ENCODE measurements around the gene UBL4A.

The UBL4A gene

GRCh38 chrX:154486396-154487207 lies at the start of gene UBL4A:
TSS of gene UBL4A (minus strand) at chrX:154486615. CDS start at chrX:154486584, 31 bp downstream.
- peak; percentile 57 for DNase-seq

DNA sequence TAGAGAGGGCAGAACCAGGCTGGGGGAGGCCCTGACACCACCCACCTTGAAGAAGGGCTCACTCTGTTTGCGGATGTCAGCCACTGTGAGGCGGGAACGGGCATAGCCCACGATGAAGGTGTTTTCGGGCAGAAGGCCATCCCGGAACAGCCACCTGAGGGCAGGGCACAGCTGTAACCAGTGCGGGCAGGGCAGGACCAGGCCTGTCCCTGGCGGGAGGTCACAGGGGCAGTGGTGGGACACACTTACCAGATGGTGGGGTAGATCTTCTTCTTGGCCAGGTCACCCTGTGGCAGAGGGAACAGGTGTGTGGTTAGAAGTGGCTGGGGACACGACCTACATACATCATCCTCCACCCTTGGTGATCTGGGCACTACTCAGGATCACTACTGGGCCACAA lies 49.5 kb upstream of the UBL4A start:
- DNase-seq = no peak

DNA sequence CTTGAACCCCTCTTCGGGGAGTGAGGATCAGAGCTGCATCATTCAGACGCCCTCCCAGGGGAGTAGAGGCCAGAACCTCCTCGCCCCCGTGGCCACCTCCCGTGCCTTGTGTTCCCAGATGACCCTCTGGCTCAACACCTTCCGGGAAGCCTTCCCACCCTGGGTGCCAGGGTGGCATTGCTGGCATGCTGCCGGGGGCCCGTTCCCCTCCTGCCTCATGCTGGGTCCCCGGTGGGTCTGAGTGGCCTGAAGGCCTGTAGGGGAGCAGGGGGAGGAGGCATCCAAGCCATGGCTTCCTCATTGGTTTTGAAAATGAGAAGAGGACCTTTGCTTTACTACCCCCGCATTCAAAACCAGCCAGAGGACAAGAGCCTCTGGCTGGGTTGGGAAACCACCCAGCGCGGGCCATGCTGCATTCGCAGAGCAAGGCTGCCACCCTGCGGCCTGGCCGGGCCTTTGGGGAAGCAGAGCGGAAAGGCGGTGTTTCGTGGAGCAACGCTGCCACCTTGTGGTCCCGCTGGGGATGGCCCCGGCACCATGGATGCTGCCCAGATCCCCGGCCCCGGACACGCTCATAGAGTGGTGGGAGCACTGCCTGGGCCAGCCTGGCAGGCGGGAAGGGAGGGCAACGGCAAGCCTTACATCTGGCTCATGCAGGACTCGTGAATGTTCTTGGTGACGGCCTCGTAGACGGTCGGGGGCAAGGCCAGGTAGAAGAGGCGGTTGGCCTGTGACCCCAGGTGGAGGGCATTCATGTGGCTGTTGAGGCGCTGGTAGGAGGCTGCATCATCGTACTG lies 48.3 kb upstream of the UBL4A start:
- peak; percentile 89 for DNase-seq

DNA sequence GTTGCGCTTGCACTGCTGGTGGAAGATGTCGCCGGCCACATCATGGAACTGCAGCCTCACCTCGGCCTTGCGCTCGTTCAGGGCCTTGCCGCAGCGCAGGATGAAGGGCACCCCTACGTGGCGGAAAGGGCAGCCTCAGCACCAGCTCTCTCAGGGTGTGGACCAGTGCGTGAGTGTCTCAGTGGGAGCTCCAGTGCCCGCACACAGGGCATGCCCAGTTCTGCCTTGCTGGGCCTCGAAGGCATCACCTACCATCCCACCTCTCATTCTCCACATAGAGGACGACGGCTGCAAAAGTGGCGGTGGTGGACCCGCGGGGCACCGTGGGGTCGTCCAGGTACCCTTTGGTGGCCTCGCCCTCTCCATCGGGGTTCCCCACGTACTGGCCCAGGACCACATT lies 46.3 kb upstream of the UBL4A start:
- no peak for DNase-seq

DNA sequence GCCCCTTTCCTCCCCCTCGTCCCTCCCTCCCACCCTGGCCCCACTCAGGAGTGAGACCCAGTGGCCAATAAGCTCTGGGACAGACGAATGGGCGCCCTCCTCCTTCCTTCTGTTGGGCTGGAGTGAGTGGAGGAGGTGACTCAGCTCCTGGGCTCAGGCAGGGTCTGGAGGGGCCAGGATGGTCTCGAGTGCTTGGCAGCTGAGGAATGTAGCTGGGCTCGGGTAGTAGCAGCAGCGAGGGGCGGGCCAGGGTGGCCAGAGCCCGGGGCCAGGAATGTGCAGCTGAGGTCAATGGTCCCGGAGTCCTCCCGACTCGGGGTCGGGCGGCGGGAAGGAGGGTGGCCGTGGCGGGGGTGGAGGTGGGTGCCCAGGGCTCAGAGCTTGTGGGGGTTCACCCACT lies 45.2 kb upstream of the UBL4A start:
- DNase-seq = no peak

GRCh38 chrX:154530286-154530685 lies 43.9 kb upstream of the UBL4A start:
- DNase-seq = no peak

- no peak for DNase-seq
Measured at GRCh38 chrX:154529206-154529612, 42.8 kb upstream of the UBL4A start.

- peak; percentile 61 for DNase-seq
Measured at GRCh38 chrX:154526901-154527675, 40.7 kb upstream of the UBL4A start.

DNA sequence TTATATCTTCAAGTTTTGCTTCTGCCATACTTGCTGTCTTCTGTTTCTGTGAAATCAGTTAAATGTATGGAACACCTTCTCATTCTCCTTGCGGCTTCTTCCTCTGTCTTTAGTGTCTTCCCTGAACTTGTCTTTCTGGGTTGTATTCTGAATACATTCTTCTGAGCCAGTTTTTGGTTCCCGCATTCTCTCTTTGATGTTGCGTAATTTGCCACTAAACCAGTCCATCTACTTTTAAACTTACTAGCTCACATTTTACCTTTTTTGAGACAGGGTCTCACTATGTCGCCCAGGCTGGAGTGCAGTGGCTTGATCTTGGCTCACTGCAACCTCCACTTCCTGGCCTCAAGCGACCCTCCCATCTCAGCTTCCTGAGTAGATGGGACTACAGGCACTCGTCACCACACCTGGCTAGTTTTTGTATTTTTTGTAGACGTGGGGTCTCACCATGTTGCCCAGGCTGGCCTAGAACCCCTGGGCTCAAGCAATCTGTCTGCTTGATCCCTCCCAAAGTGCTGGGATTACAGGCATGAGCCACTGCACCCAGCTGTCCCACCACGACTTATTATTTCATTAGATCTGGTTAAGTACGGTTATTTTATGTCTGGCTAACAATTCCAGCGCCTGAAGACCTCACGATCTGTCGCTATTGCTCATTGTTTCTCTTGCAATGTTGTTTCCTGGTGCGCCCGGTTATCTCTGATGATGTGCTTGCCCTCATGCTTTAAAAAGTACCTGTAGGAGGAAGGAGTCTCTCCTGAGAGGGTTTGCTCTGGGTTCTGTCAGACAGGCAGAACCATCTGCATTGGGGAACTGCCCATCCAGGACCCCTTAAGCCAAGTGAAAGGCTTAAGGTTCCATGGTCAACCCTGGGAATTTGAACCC lies 39.4 kb upstream of the UBL4A start:
- DNase-seq = no peak

DNA sequence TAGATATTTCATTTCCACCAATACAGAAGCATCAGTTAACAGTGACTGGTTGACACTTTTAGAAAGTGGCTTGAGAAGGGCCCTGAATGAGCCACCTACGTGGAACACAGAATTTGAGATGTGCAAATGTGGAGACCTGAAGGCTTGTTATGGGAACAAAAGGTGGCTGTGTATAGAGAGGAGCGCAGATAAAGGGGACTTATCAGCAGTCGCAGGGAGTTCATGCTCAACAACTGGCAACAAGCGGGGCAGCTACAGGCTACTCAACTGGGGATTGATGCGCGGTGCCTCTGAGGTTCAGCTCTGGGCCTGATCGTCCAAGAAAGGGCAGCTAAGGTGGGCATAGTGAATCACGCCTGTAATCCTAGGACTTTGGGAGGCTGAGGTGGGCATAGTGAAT lies 33.0 kb upstream of the UBL4A start:
- no peak for DNase-seq

GRCh38 chrX:154517101-154517781 lies 30.8 kb upstream of the UBL4A start:
- no peak for DNase-seq

DNA sequence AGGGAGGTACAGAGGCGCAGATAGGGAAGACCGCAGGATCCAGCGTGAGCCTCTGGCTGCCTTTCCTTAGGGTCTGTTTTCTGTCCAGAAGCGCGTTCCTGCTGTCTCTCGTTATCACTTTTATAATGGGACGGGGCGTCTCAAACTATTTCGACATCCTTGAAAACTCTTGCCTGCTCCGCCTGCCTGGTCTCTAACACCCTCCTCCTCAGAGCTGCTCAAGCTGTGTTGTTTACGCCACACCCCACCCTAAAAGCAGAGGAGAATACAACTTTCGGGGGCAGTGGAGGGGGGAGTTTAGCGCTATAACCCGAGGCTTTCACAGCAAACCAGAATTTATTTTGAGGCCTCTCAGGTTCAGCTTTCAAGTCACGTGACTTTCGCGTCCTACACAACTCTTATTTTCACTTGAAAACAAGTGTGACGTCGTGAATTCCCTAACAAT lies 30.3 kb upstream of the UBL4A start:
- no peak for DNase-seq

- peak; percentile 92 for DNase-seq
Measured at GRCh38 chrX:154515966-154516655, 29.7 kb upstream of the UBL4A start, which contains the start of gene FAM3A. TSS of gene FAM3A (minus strand) at chrX:154516232. CDS start at chrX:154515772, 460 bp downstream.

GRCh38 chrX:154515090-154515965 lies 28.9 kb upstream of the UBL4A start:
- DNase-seq = peak; percentile 26

- DNase-seq = no peak
Measured at GRCh38 chrX:154513716-154514115, 27.3 kb upstream of the UBL4A start.

DNA sequence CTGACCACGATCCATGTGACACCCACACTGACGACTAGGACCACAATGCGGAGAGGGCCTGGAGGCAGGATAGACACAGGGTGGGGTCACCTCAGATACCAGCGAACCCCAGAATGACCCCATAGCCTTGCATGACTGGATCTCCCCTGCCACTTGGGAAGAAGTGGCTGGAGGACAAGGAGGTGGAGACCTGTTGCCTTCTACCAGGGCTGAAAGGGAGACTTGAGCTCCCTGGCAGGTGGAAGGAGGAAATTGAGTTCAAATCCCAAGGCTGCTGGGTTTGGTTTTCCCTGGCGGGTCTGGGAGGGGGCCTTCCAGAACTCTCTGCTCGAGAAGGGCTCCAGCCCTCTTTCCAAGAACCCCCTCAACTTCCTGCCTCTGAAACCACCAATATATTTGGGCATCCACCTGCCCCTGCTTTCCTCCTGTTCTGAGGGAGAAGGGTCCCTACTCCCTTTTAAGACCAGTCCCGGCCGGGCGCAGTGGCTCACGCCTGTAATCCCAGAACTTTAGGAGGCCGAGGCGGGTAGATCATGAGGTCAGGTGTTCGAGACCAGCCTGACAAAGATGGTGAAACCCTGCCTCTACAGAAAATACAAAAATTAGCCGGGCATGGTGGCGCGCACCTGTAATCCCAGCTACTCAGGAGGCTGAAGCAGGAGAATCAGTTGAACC lies 26.6 kb upstream of the UBL4A start:
- no peak for DNase-seq

DNA sequence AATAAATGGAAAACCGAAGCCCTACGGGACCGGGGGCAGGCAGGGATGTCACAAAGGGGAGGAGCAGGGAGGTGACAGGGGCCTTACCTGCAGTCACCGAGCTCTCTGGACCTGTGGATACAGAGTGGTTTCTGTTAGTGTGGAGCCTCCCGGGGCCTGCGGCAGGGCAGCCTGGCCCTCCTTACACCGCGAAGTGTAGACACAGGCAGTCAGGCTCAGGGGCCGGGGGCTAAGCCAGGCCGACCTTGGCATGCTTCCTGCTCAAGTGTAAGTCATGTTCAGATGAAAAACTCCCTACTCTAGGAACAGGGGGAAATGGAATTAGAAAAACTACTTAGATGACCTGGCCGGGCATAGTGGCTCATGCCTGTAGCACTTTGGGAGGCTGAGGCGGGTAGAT lies 25.3 kb upstream of the UBL4A start:
- no peak for DNase-seq

DNA sequence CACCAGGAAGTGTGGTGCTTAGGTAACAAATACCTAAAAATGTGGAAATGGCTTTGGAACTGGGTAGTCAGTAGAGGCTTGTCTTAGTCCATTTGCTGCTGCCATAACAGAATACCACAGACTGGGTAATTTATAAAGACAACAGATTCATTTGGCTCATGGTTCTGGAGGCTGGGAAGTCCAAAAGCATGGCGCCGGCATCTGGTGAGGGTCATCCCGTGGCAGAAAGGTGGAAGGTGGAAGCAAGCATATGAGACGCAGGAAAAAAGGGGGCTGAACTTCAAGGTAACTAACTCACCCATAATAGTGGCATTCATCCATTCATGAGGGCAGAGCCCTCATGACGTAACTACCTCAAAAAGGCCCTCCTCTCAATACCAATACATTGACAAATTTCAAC lies 23.0 kb upstream of the UBL4A start:
- DNase-seq = no peak

- no peak for DNase-seq
Measured at GRCh38 chrX:154508384-154508745, 21.9 kb upstream of the UBL4A start.

All from CD4-positive, alpha-beta T cell treated with Interferon gamma for 1 hour (primary cell).